PFSK-1 (cell line): ENCODE measurements around the gene KLHL21.

ENCODE experiments used
- POLR2AphosphoS5 ChIP-seq: IDR thresholded peaks from 2 replicates; pipeline ENCODE4 v1.6.1; 2012; ENCODE audit warnings: low read depth, mild to moderate bottlenecking, control low read depth, low read length, moderate library complexity
- SIN3A ChIP-seq: IDR thresholded peaks from 2 replicates; pipeline ENCODE4 v1.6.1; 2012; ENCODE audit warnings: mild to moderate bottlenecking, low read length, moderate library complexity, borderline replicate concordance; ENCODE audit not compliant: insufficient read depth
- TAF1 ChIP-seq: IDR thresholded peaks from 2 replicates; pipeline ENCODE4 v1.6.1; 2012; ENCODE audit warnings: low read length, control low read depth, borderline replicate concordance; ENCODE audit not compliant: insufficient read depth

DNA sequence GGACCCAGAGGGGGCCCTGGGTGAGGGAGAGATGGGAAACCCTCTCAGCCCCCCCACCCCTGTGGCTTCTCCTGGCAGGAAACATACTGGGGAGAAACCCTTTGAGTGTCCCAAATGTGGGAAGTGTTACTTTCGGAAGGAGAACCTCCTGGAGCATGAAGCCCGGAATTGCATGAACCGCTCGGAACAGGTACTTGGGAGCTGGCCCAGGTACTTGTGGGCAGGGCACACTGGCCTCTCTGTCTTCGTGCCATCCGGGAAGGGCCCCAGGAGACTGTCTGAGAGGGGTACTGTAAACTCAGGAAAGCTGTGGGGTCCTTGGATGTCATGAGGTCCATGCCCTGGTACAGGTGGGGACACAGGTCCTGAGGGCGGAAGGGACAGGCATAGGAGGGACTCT lies 16.8 kb downstream of the KLHL21 start:
- no peak for TF ChIP-seq POLR2AphosphoS5
- no peak for TF ChIP-seq SIN3A
- TF ChIP-seq TAF1, result no peak
